ENCODE data around the gene PMEL. TPM values are rescaled to one million over a fixed set of nuclear protein-coding genes. Genes with fewer than 3 reads are reported as not detected.
A peak's percentile ranks its signal among the peaks of the same experiment; 100 is the strongest.

The PMEL gene
- total and polyA plus RNA-seq, 2 of the 8 experiments (the other 6 are each of a cell fraction or from before 2014, with no cell fraction given) = 120 to 382 TPM

DNA sequence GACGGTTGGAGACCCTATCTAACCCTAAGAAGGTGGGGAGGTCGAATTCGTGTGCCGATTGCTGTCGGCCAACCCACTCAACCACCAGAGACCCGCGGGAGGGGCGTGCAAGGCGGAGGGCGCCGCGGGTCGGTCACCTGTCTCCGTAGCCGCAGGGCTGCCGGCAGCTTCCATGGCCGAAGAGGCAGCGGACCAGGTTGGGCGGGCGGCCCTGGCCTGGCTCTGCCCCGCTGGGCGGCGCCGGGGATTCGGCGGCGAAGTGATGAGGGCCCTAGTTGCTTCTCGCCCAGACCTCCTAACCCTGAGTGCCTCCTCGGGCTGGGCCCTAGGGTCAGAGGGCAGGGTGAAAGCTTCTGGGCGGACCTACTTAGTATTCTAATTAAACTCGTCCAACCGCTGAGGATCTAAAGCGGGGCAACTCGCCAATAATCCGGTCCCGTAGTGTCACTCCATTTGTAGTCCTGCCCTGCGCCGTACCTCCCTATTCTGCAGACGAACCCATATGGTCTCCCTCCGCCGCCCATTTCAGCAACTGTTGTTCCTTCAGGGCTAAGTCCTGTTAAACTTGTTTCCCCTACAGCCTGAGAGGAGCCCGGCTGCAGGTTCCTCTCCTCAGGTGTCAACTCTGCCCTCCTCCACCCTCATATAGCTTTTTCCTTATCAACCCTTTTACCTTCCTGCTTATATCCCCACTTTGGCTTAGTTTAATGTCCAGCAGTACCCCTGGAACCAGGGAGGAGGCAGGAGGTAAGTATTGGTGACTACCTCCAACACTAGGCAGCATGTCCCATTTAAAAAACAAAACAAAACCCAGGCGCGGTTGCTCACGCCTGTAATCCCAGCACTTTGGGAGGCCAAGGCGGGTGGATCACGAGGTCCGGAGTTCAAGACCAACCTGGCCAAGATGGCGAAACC, 38.0 kb downstream of the PMEL start, which contains the start of gene PYM1:
Gene PYM1, minus strand, starts transcription at position 307 of the 915 bp plus-strand sequence. Its CDS starts 133 bp downstream, at position 174.
- Histone ChIP-seq H3K23ac (ENCODE audit: insufficient read length) (no peak within 1 kb of the TSS), H4K20me1 (replicated peaks in 1 of 2; ENCODE audit: control insufficient read depth in 1 of 2, insufficient read depth in 2 of 2, low read length in 2 of 2) (peaks cover 2 to 3% of the 10 kb centered on the region in 2 experiments), H3K9me3 (ENCODE audit: insufficient read depth in 2 of 2, low read depth in 1 of 2, low read length in 1 of 2) (no peaks in the 10 kb centered on the region), H3K23me2 (ENCODE audit: low read depth, low read length) (peaks cover 18% of the 10 kb centered on the region), H3K36me3 (ENCODE audit: control insufficient read depth in 2 of 4, insufficient read depth in 4 of 4, low read length in 3 of 4) (peaks cover 0 to 5% (median 1%) of the 10 kb centered on the region in 4 experiments; a peak in 2 of 8 replicates), H3K4ac (replicated peaks; ENCODE audit: insufficient read length, low read depth, low read length) (peak within 1 kb of the TSS; percentile 98), H2BK120ac (replicated peaks; ENCODE audit: low read depth, low read length) (peak within 1 kb of the TSS; percentile 30), H3K4me1 (replicated peaks in 1 of 4; ENCODE audit: control insufficient read depth in 3 of 4, insufficient read depth in 4 of 4, low read length in 3 of 4) (peaks cover 8 to 25% (median 14%) of the 10 kb centered on the region in 4 experiments; a peak in 6 of 7 replicates), H4K5ac (ENCODE audit: insufficient read length, low read depth, low read length) (peak within 1 kb of the TSS; percentile 86), H4K8ac (ENCODE audit: extremely low read depth, insufficient read depth, low read length) (peak within 1 kb of the TSS; percentile 91), H2BK12ac (ENCODE audit: low read depth, low read length) (peak within 1 kb of the TSS; percentile 89), H3K56ac (replicated peaks; ENCODE audit: insufficient read length, low read depth, low read length) (peak within 1 kb of the TSS; percentile 73), H3K27me3 (replicated peaks in 1 of 4; ENCODE audit: control insufficient read depth in 3 of 4, extremely low read depth in 1 of 4, insufficient read depth in 3 of 4, low read length in 3 of 4) (peaks cover 0 to 15% (median 8%) of the 10 kb centered on the region in 4 experiments; a peak in 6 of 7 replicates), H4K91ac (replicated peaks; ENCODE audit: insufficient read length, low read length) (peak within 1 kb of the TSS; percentile 90), H3K14ac (ENCODE audit: insufficient read length) (no peak within 1 kb of the TSS), H3K4me2 (ENCODE audit: insufficient read depth in 1 of 2, low read depth in 2 of 2, low read length in 2 of 2) (peak within 1 kb of the TSS; percentile 88 to 90), H3K27ac (ENCODE audit: low read depth, low read length) (peak within 1 kb of the TSS; percentile 84), H3K9ac (replicated peaks in 1 of 4; ENCODE audit: extremely low read depth in 1 of 4, low read depth in 3 of 4, low read length in 3 of 4) (peak within 1 kb of the TSS; percentile 82 to 94 (median 88)), H3K79me1 (ENCODE audit: low read depth, low read length) (peaks cover 3% of the 10 kb centered on the region; the same call in 1 of the 2 replicates), H2BK20ac (ENCODE audit: low read length) (0 out of 2 replicates have a peak within 1 kb of the TSS, but pooled peaks have one; percentile 3), H2AK5ac (ENCODE audit: low read depth, low read length) (peak within 1 kb of the TSS; percentile 87), H2BK15ac (ENCODE audit: low read length) (peak within 1 kb of the TSS; percentile 82), H3K18ac (ENCODE audit: extremely low read depth, low read length) (peak within 1 kb of the TSS; percentile 91), H2BK5ac (ENCODE audit: low read depth, low read length) (peak within 1 kb of the TSS; percentile 99), H3K79me2 (ENCODE audit: control insufficient read depth in 1 of 2, insufficient read depth in 2 of 2, low read length in 2 of 2) (peaks cover 12 to 36% of the 10 kb centered on the region in 2 experiments), H3K4me3 (ENCODE audit: extremely low read depth in 1 of 4, insufficient read depth in 2 of 4, low read depth in 3 of 4, low read length in 4 of 4) (peak within 1 kb of the TSS; percentile 90 to 100 (median 94)), H2AFZ (ENCODE audit: low read length) (peak within 1 kb of the TSS; percentile 71)
- 5% methylated on average over 49 of the region's 49 CpGs; no CpG with 5 or more reads in 1 of the 2 experiments for WGBS, 2 experiments (ENCODE audit: extremely low coverage in 1 of 2, insufficient coverage in 1 of 2, insufficient read length in 1 of 2, insufficient replicate concordance in 2 of 2, low coverage in 1 of 2, low lambda C conversion rate in 2 of 2, missing lambda C conversion rate in 1 of 2)
- DNase-seq (ENCODE audit: low read depth in 1 of 2, low spot score in 2 of 2) (peak; percentile 74 to 79), FAIRE-seq (no peak)
- ChIA-PET CTCF (ENCODE audit: partially characterized antibody) (interaction anchor here (0.6 to 7.8 kb wide), 11 partner anchors 7 to 190 kb away, joined by 3 to 71 read pairs (median 5); partner anchors contain the start of gene DNAJC14), POLR2A (ENCODE audit: partially characterized antibody) (interaction anchor here (0.6 to 4.5 kb wide), 29 partner anchors 9 to 1653 kb away, joined by 3 to 53 read pairs (median 5); partner anchors contain the start of genes CD63, DNAJC14, IKZF4 and MMP19)
- TF ChIP-seq SUZ12 (IDR thresholded peaks at IDR 0.05; ENCODE audit: low read length) (no peak), SIN3A (conservative IDR thresholded peaks at IDR 0.05 in 1 of 2, IDR thresholded peaks at IDR 0.05 in 1 of 2; ENCODE audit: low read depth in 1 of 2, low read length in 2 of 2) (peak in 1 of 2 experiments; percentile 75; a peak in 2 of 4 replicates), PHF8 (conservative IDR thresholded peaks at IDR 0.05; ENCODE audit: low read depth, low read length) (peak; percentile 66; the same call in 1 of the 2 replicates), HDAC6 (IDR thresholded peaks at IDR 0.05; ENCODE audit: low read depth, low read length) (no peak), TBP (IDR thresholded peaks at IDR 0.05; ENCODE audit: low read depth, low read length) (peak; percentile 76), KDM5A (IDR thresholded peaks at IDR 0.05; ENCODE audit: low read length) (0 out of 2 replicates have a peak, but pooled peaks have one; percentile 12), ASH2L (IDR thresholded peaks at IDR 0.05; ENCODE audit: low read length) (peak; percentile 58), TAF1 (IDR thresholded peaks at IDR 0.05; ENCODE audit: low read depth, low read length) (peak; percentile 76), KDM4A (IDR thresholded peaks at IDR 0.05; ENCODE audit: low read depth, low read length, severe bottlenecking) (no peak), ZNF274 (IDR thresholded peaks at IDR 0.05; ENCODE audit: borderline replicate concordance, extremely low read depth, low read length) (no peak)

All from H1 (cell line).